ENCODE data around the gene TEPSIN. TPM values are rescaled to one million over a fixed set of nuclear protein-coding genes. Genes with fewer than 3 reads are reported as not detected.
A peak's percentile ranks its signal among the peaks of the same experiment; 100 is the strongest.

The TEPSIN gene
- total and polyA plus RNA-seq, 2 of the 8 experiments (the other 6 are each of a cell fraction or from before 2014, with no cell fraction given): 22.9 to 28.0 TPM

- TF ChIP-seq, protein P1, sequence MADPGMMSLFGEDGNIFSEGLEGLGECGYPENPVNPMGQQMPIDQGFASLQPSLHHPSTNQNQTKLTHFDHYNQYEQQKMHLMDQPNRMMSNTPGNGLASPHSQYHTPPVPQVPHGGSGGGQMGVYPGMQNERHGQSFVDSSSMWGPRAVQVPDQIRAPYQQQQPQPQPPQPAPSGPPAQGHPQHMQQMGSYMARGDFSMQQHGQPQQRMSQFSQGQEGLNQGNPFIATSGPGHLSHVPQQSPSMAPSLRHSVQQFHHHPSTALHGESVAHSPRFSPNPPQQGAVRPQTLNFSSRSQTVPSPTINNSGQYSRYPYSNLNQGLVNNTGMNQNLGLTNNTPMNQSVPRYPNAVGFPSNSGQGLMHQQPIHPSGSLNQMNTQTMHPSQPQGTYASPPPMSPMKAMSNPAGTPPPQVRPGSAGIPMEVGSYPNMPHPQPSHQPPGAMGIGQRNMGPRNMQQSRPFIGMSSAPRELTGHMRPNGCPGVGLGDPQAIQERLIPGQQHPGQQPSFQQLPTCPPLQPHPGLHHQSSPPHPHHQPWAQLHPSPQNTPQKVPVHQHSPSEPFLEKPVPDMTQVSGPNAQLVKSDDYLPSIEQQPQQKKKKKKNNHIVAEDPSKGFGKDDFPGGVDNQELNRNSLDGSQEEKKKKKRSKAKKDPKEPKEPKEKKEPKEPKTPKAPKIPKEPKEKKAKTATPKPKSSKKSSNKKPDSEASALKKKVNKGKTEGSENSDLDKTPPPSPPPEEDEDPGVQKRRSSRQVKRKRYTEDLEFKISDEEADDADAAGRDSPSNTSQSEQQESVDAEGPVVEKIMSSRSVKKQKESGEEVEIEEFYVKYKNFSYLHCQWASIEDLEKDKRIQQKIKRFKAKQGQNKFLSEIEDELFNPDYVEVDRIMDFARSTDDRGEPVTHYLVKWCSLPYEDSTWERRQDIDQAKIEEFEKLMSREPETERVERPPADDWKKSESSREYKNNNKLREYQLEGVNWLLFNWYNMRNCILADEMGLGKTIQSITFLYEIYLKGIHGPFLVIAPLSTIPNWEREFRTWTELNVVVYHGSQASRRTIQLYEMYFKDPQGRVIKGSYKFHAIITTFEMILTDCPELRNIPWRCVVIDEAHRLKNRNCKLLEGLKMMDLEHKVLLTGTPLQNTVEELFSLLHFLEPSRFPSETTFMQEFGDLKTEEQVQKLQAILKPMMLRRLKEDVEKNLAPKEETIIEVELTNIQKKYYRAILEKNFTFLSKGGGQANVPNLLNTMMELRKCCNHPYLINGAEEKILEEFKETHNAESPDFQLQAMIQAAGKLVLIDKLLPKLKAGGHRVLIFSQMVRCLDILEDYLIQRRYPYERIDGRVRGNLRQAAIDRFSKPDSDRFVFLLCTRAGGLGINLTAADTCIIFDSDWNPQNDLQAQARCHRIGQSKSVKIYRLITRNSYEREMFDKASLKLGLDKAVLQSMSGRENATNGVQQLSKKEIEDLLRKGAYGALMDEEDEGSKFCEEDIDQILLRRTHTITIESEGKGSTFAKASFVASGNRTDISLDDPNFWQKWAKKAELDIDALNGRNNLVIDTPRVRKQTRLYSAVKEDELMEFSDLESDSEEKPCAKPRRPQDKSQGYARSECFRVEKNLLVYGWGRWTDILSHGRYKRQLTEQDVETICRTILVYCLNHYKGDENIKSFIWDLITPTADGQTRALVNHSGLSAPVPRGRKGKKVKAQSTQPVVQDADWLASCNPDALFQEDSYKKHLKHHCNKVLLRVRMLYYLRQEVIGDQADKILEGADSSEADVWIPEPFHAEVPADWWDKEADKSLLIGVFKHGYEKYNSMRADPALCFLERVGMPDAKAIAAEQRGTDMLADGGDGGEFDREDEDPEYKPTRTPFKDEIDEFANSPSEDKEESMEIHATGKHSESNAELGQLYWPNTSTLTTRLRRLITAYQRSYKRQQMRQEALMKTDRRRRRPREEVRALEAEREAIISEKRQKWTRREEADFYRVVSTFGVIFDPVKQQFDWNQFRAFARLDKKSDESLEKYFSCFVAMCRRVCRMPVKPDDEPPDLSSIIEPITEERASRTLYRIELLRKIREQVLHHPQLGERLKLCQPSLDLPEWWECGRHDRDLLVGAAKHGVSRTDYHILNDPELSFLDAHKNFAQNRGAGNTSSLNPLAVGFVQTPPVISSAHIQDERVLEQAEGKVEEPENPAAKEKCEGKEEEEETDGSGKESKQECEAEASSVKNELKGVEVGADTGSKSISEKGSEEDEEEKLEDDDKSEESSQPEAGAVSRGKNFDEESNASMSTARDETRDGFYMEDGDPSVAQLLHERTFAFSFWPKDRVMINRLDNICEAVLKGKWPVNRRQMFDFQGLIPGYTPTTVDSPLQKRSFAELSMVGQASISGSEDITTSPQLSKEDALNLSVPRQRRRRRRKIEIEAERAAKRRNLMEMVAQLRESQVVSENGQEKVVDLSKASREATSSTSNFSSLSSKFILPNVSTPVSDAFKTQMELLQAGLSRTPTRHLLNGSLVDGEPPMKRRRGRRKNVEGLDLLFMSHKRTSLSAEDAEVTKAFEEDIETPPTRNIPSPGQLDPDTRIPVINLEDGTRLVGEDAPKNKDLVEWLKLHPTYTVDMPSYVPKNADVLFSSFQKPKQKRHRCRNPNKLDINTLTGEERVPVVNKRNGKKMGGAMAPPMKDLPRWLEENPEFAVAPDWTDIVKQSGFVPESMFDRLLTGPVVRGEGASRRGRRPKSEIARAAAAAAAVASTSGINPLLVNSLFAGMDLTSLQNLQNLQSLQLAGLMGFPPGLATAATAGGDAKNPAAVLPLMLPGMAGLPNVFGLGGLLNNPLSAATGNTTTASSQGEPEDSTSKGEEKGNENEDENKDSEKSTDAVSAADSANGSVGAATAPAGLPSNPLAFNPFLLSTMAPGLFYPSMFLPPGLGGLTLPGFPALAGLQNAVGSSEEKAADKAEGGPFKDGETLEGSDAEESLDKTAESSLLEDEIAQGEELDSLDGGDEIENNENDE (IDR thresholded peaks at IDR 0.05; ENCODE audit: insufficient replicate concordance, low read length): no peak
- TF ChIP-seq, protein P2, sequence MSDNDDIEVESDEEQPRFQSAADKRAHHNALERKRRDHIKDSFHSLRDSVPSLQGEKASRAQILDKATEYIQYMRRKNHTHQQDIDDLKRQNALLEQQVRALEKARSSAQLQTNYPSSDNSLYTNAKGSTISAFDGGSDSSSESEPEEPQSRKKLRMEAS (IDR thresholded peaks at IDR 0.05): 0 out of 2 replicates have a peak, but pooled peaks have one; percentile 39
- TF ChIP-seq BACH1 (IDR thresholded peaks at IDR 0.05; ENCODE audit: low read length) (no peak), CHD2 (IDR thresholded peaks at IDR 0.05; ENCODE audit: low read length) (no peak), SRF (IDR thresholded peaks at IDR 0.05; ENCODE audit: low read depth, low read length) (no peak), RAD21 (IDR thresholded peaks at IDR 0.05 in 1 of 2, conservative IDR thresholded peaks at IDR 0.05 in 1 of 2; ENCODE audit: low read depth in 2 of 2, low read length in 2 of 2) (peak; percentile 90 to 94), JUN (IDR thresholded peaks at IDR 0.05; ENCODE audit: low read depth, low read length) (no peak), EGR1 (IDR thresholded peaks at IDR 0.05; ENCODE audit: borderline replicate concordance, low read depth, low read length) (0 out of 2 replicates have a peak, but pooled peaks have one; percentile 21)
- TF ChIP-seq, protein P3, sequence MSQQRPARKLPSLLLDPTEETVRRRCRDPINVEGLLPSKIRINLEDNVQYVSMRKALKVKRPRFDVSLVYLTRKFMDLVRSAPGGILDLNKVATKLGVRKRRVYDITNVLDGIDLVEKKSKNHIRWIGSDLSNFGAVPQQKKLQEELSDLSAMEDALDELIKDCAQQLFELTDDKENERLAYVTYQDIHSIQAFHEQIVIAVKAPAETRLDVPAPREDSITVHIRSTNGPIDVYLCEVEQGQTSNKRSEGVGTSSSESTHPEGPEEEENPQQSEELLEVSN (IDR thresholded peaks at IDR 0.05): no peak
These were observed 3.0 kb upstream of the TEPSIN start (continued) for GRCh38 chr17:81241648-81242420.

All from H1 (cell line).